HG03460 (cell line): ENCODE measurements around the gene ARHGAP18.

Experiments
- ATAC-seq: cut with Tn5 transposase; IDR thresholded peaks from one replicate; pipeline ENCODE4 v1.9.1; 2021; ENCODE audit not compliant: unreplicated experiment

The ARHGAP18 gene

DNA sequence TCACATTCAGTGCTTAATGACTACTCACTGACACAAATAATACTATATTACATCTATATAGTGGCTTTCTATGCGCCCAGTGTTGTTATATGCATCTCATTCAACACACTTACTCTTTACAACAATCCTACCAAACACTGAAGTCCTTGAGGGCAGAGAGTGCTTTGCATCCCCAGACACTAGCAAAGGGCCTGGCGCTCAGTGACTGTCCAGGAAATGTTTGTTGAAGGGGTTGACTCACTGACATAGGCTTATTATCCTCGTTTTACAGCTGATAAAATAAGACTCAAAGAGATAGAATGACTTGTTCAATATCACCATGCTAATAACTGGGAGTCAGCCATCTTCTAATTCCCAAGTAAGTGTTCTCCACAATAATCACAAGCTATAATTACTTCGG, 163.3 kb downstream of the ARHGAP18 start:
- ATAC-seq = no peak

GRCh38 chr6:129544892-129545612, 164.9 kb downstream of the ARHGAP18 start:
- no peak for ATAC-seq

- ATAC-seq = no peak
Observed at GRCh38 chr6:129543981-129544380, 166.0 kb downstream of the ARHGAP18 start.

- ATAC-seq = no peak
Observed at GRCh38 chr6:129542705-129543104, 167.3 kb downstream of the ARHGAP18 start.

DNA sequence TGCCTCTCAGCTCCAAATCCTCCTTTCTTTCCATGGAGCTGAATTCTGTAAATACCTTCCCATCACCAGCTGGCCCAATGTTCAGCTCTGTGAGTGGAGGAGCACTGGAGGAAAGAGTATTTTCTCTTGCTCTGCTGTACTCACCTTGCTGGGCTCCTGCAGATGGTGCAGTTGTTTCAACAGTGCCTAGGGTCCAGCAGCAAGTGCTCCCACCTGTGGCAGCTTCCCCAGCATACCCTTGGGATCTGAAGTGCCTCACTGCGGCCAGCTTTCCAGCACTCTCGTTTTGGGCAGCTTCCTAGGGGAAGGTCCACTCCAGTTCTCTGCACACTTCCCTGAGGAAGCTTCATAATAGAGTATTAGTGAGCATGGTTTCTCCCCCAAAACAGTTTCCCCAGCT, 170.9 kb downstream of the ARHGAP18 start:
- no peak for ATAC-seq

- no peak for ATAC-seq
Observed at GRCh38 chr6:129536271-129536670, 173.7 kb downstream of the ARHGAP18 start.

GRCh38 chr6:129534926-129535325, 175.1 kb downstream of the ARHGAP18 start:
- ATAC-seq = no peak
